GM23338 (cell line): Measurements from ENCODE around the gene DYRK3. TPM values are rescaled to one million over a fixed set of nuclear protein-coding genes. Genes with fewer than 3 reads are reported as not detected.

Experiments
- ATAC-seq: fragments of 200-7000 bp; cut with Tn5 transposase; 3 replicates; pipeline ENCODE4 v1.9.1; 2020
- DNase-seq: peaks from one replicate; pipeline ENCODE4 v3.0.0-alpha.2; 2015; ENCODE audit warnings: low spot score
- H2AFZ ChIP-seq: fragments of 200-600 bp; sonication (generic); 2 replicates; pipeline ENCODE4 v1.8.0; 2016; ENCODE audit warnings: antibody characterized with exemption, mild to moderate bottlenecking, moderate library complexity
- H3F3A ChIP-seq: fragments of 200-600 bp; sonication (generic); replicated peaks from 2 replicates; pipeline ENCODE4 v1.8.0; 2017; ENCODE audit warnings: antibody characterized with exemption, mixed run types, low read depth
- H3K27ac ChIP-seq: fragments of 200-600 bp; sonication (generic); 2 replicates; pipeline ENCODE4 v1.6.1; 2016; ENCODE audit warnings: low read depth
- H3K27me3 ChIP-seq: fragments of 200-600 bp; sonication (generic); 2 replicates; pipeline ENCODE4 v1.8.0; 2016; ENCODE audit warnings: mild to moderate bottlenecking, mixed run types, moderate library complexity; ENCODE audit not compliant: insufficient read depth
- H3K36me3 ChIP-seq: fragments of 200-600 bp; sonication (generic); 2 replicates; pipeline ENCODE4 v1.8.0; 2016; ENCODE audit warnings: mild to moderate bottlenecking; ENCODE audit not compliant: insufficient read depth
- H3K4me1 ChIP-seq: fragments of 200-600 bp; sonication (generic); 2 replicates; pipeline ENCODE4 v1.8.0; 2016; ENCODE audit warnings: mild to moderate bottlenecking, moderate library complexity; ENCODE audit not compliant: insufficient read depth
- H3K4me2 ChIP-seq: fragments of 200-600 bp; sonication (generic); 2 replicates; pipeline ENCODE4 v1.7.1; 2017; ENCODE audit warnings: mixed run types
- H3K4me3 ChIP-seq: fragments of 200-600 bp; sonication (generic); 2 replicates; pipeline ENCODE4 v1.6.1; 2016; ENCODE audit warnings: mixed run types
- H3K79me2 ChIP-seq: fragments of 200-600 bp; sonication (generic); replicated peaks from 2 replicates; pipeline ENCODE4 v1.8.0; 2017; ENCODE audit warnings: mild to moderate bottlenecking; ENCODE audit not compliant: insufficient read depth
- H3K9me2 ChIP-seq: fragments of 200-600 bp; sonication (generic); 2 replicates; pipeline ENCODE4 v1.8.0; 2017; ENCODE audit not compliant: insufficient read depth
- H4K20me1 ChIP-seq: fragments of 200-600 bp; sonication (generic); replicated peaks from 2 replicates; pipeline ENCODE4 v1.8.0; 2017; ENCODE audit warnings: mild to moderate bottlenecking; ENCODE audit not compliant: insufficient read depth
- H3K27ac Mint-ChIP-seq: 2 replicates; pipeline ENCODE4 v1.8.0; 2020; ENCODE audit warnings: inconsistent platforms, mild to moderate bottlenecking, moderate library complexity, mixed read lengths
- H3K27me3 Mint-ChIP-seq: 3 replicates; pipeline ENCODE4 v1.8.0; 2022; ENCODE audit warnings: low read depth, mild to moderate bottlenecking, moderate library complexity, mixed read lengths, inconsistent platforms; ENCODE audit not compliant: insufficient read depth, poor library complexity
- H3K36me3 Mint-ChIP-seq: 3 replicates; pipeline ENCODE4 v1.8.0; 2021; ENCODE audit warnings: low read depth, mild to moderate bottlenecking, inconsistent platforms, moderate library complexity, mixed read lengths
- H3K4me1 Mint-ChIP-seq: 3 replicates; pipeline ENCODE4 v1.8.0; 2020; ENCODE audit warnings: mild to moderate bottlenecking, inconsistent platforms, mixed read lengths
- H3K4me3 Mint-ChIP-seq: 3 replicates; pipeline ENCODE4 v1.8.0; 2021; ENCODE audit warnings: moderate library complexity, mild to moderate bottlenecking, inconsistent platforms, mixed read lengths
- H3K9me3 Mint-ChIP-seq: 3 replicates; pipeline ENCODE4 v1.8.0; 2020; ENCODE audit warnings: moderate library complexity, mild to moderate bottlenecking, inconsistent platforms, mixed read lengths
- CREB1 ChIP-seq: fragments of 250-450 bp; sonication (Bioruptor Pico); IDR thresholded peaks from 2 replicates; pipeline ENCODE4 v1.5.0; 2020; ENCODE audit warnings: low read depth, mild to moderate bottlenecking, moderate library complexity
- CTCF ChIP-seq, 2 experiments: fragments of 200-600 bp in 1 of 2; sonication (generic) in 1 of 2; conservative IDR thresholded peaks; 2 replicates each; pipeline versions ENCODE4 v1.5.1 to v1.6.1; 2016 to 2017; ENCODE audit warnings: antibody characterized with exemption in 2 of 2, low read depth in 2 of 2, mild to moderate bottlenecking in 2 of 2, moderate library complexity in 1 of 2
- EZH2 ChIP-seq: fragments of 200-600 bp; sonication (generic); IDR thresholded peaks from one replicate; pipeline ENCODE4 v1.8.0; 2017; ENCODE audit warnings: antibody characterized with exemption, mild to moderate bottlenecking, low read depth; ENCODE audit not compliant: unreplicated experiment
- EZH2phosphoT487 ChIP-seq: fragments of 200-600 bp; sonication (generic); IDR thresholded peaks from one replicate; pipeline ENCODE4 v1.8.1; 2018; ENCODE audit warnings: antibody characterized with exemption; ENCODE audit not compliant: unreplicated experiment
- JUNB ChIP-seq: IDR thresholded peaks from one replicate; pipeline ENCODE4 v1.6.1; 2016; ENCODE audit warnings: antibody characterized with exemption; ENCODE audit not compliant: unreplicated experiment
- NANOG ChIP-seq: IDR thresholded peaks from 2 replicates; pipeline ENCODE4 v1.6.1; 2016; ENCODE audit warnings: antibody characterized with exemption, borderline replicate concordance
- POLR2AphosphoS5 ChIP-seq: IDR thresholded peaks from 2 replicates; pipeline ENCODE4 v1.6.1; 2016; ENCODE audit warnings: antibody characterized with exemption, low read depth
- STAT1 ChIP-seq: IDR thresholded peaks from one replicate; pipeline ENCODE4 v1.6.1; 2016; ENCODE audit warnings: antibody characterized with exemption; ENCODE audit not compliant: unreplicated experiment
- ZNF114 ChIP-seq: fragments of 250-450 bp; sonication (Bioruptor Pico); IDR thresholded peaks from 2 replicates; pipeline ENCODE4 v1.5.0; 2020; ENCODE audit warnings: mild to moderate bottlenecking, moderate library complexity
- ZNF331 ChIP-seq: fragments of 250-450 bp; sonication (Bioruptor Pico); IDR thresholded peaks from 2 replicates; pipeline ENCODE4 v1.5.0; 2020; ENCODE audit warnings: low read depth, mild to moderate bottlenecking, moderate library complexity
- polyA plus RNA-seq: library from polyadenylated mRNA; unstranded; fragments of >200 nt; fragmentation: Nextera tagmentation; extraction: Ambion mirVana; gene quantifications from 2 replicates; pipeline ENCODE4 v1.2.1, GENCODE V29; 2016
- total RNA-seq: library from RNA; depleted of rRNA; stranded (reverse); fragments of >200 nt; shearing (Covaris generic); gene quantifications from 2 replicates; pipeline ENCODE4 v1.2.3, GENCODE V29; 2014
- TF ChIP-seq, protein P1 (sequence below): IDR thresholded peaks from one replicate; pipeline ENCODE4 v1.6.1; 2018; ENCODE audit warnings: antibody characterized with exemption; ENCODE audit not compliant: unreplicated experiment
- TF ChIP-seq, protein P2 (sequence below): fragments of 250-450 bp; sonication (Bioruptor Pico); IDR thresholded peaks from 2 replicates; pipeline ENCODE4 v1.5.0; 2020; ENCODE audit warnings: mild to moderate bottlenecking, moderate library complexity

Gene DYRK3
- total and polyA plus RNA-seq, 2 experiments from 2014 or later = 2.9 to 9.5 TPM

DNA sequence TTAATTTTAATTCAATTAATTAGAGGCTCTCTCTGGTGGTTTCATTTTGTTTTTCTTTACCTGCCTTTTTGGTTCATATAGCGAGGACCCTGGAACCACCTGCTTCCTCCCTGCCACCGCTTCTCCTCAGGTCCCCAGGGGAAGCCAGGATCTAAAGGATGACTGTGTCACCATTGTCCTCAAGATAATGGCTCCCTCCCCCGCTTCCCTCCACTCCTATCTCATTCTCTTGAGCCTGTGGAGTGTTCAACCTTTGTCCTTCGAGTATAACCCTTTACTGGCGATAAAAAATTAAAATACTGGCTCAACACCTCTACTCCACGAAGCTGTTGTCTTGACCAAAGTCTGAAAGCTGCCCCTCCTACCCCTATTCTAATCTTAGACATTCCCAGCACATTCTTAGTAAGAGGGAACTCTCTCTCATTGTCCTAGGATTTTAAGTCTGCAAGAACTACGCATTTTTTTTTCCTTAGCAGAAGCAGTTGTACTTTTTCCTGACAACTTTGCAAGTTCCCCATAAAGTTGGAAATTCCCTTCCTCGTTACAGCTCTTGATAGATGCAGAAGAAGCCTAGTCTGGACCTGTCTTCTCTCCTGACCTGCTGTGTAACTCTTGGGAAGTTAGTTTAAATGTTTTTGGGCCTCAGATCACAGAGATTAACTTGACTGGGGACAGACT, 36.8 kb downstream of the DYRK3 start (continued):
- TF ChIP-seq, protein P1, sequence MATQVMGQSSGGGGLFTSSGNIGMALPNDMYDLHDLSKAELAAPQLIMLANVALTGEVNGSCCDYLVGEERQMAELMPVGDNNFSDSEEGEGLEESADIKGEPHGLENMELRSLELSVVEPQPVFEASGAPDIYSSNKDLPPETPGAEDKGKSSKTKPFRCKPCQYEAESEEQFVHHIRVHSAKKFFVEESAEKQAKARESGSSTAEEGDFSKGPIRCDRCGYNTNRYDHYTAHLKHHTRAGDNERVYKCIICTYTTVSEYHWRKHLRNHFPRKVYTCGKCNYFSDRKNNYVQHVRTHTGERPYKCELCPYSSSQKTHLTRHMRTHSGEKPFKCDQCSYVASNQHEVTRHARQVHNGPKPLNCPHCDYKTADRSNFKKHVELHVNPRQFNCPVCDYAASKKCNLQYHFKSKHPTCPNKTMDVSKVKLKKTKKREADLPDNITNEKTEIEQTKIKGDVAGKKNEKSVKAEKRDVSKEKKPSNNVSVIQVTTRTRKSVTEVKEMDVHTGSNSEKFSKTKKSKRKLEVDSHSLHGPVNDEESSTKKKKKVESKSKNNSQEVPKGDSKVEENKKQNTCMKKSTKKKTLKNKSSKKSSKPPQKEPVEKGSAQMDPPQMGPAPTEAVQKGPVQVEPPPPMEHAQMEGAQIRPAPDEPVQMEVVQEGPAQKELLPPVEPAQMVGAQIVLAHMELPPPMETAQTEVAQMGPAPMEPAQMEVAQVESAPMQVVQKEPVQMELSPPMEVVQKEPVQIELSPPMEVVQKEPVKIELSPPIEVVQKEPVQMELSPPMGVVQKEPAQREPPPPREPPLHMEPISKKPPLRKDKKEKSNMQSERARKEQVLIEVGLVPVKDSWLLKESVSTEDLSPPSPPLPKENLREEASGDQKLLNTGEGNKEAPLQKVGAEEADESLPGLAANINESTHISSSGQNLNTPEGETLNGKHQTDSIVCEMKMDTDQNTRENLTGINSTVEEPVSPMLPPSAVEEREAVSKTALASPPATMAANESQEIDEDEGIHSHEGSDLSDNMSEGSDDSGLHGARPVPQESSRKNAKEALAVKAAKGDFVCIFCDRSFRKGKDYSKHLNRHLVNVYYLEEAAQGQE = no peak

DNA sequence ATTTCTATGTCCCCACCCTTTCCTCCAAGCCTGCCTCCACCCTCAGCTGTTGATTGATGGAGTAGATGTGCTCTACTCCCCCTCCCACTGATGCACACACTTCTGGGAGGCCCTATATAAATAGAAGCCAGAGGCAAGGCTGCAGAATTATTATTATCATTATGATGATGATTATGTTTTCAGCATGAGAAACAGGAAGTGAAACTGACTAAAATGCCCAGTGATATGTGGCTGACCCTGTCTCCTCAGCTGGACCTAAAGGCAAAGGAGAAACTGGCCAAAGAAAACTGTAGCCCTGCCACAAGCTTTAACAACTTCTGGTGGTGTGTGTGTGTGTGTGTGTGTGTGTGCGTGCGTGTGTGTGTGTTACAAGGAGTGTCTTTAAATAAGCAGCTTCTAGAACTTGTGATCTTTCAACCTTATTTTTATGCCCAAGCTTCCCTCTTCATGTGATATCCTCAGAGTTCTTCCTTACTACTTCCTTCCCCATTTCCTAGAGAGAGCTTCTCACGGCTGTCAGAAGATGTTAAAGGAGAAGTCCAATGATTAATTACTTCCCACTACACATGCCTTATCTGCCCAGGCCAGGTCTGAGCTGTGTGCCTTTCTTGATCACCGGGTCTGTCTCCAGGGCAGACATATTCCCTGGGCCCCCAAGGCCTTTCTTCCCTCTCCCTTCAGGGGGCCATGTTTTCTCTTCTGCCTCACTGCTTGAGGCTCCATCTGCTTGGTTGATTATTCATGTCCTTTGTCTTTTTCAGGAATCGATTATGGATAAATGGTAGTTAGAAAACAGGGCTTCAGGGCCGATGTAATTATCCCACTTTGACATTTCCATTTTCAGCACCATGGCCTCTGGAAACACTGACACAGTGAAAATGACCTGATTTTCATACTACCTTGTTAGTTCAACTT, 37.8 kb downstream of the DYRK3 start:
- Histone ChIP-seq H3K9me2 (no peaks in the 10 kb centered on the region), H3K27me3 (no peaks in the 10 kb centered on the region; the same call in 1 of the 2 replicates), H3K79me2 (no peaks in the 10 kb centered on the region), H3K36me3 (no peaks in the 10 kb centered on the region), H3F3A (no peaks in the 10 kb centered on the region), H3K4me3 (no peak overlapping the region), H3K4me2 (no peak overlapping the region), H3K27ac (no peak overlapping the region), H3K4me1 (peaks cover 28% of the 10 kb centered on the region), H2AFZ (no peak overlapping the region; the same call in 1 of the 2 replicates), H4K20me1 (no peaks in the 10 kb centered on the region)
- DNase-seq (no peak), ATAC-seq (peak; percentile 75)
- Mint-ChIP-seq H3K4me3 (no peak overlapping the region), H3K36me3 (no peaks in the 10 kb centered on the region), H3K27ac (no peak overlapping the region), H3K27me3 (peaks cover 4% of the 10 kb centered on the region), H3K9me3 (no peaks in the 10 kb centered on the region), H3K4me1 (peaks cover 6% of the 10 kb centered on the region; the same call in 2 of the 3 replicates)
- no peak for TF ChIP-seq NANOG
- no peak for TF ChIP-seq EZH2phosphoT487
- TF ChIP-seq POLR2AphosphoS5 = no peak
- TF ChIP-seq ZNF331 = no peak
- TF ChIP-seq CTCF (conservative IDR thresholded peaks at IDR 0.05; ENCODE audit: low read depth in 2 of 2) = no peak
- TF ChIP-seq, protein P2, sequence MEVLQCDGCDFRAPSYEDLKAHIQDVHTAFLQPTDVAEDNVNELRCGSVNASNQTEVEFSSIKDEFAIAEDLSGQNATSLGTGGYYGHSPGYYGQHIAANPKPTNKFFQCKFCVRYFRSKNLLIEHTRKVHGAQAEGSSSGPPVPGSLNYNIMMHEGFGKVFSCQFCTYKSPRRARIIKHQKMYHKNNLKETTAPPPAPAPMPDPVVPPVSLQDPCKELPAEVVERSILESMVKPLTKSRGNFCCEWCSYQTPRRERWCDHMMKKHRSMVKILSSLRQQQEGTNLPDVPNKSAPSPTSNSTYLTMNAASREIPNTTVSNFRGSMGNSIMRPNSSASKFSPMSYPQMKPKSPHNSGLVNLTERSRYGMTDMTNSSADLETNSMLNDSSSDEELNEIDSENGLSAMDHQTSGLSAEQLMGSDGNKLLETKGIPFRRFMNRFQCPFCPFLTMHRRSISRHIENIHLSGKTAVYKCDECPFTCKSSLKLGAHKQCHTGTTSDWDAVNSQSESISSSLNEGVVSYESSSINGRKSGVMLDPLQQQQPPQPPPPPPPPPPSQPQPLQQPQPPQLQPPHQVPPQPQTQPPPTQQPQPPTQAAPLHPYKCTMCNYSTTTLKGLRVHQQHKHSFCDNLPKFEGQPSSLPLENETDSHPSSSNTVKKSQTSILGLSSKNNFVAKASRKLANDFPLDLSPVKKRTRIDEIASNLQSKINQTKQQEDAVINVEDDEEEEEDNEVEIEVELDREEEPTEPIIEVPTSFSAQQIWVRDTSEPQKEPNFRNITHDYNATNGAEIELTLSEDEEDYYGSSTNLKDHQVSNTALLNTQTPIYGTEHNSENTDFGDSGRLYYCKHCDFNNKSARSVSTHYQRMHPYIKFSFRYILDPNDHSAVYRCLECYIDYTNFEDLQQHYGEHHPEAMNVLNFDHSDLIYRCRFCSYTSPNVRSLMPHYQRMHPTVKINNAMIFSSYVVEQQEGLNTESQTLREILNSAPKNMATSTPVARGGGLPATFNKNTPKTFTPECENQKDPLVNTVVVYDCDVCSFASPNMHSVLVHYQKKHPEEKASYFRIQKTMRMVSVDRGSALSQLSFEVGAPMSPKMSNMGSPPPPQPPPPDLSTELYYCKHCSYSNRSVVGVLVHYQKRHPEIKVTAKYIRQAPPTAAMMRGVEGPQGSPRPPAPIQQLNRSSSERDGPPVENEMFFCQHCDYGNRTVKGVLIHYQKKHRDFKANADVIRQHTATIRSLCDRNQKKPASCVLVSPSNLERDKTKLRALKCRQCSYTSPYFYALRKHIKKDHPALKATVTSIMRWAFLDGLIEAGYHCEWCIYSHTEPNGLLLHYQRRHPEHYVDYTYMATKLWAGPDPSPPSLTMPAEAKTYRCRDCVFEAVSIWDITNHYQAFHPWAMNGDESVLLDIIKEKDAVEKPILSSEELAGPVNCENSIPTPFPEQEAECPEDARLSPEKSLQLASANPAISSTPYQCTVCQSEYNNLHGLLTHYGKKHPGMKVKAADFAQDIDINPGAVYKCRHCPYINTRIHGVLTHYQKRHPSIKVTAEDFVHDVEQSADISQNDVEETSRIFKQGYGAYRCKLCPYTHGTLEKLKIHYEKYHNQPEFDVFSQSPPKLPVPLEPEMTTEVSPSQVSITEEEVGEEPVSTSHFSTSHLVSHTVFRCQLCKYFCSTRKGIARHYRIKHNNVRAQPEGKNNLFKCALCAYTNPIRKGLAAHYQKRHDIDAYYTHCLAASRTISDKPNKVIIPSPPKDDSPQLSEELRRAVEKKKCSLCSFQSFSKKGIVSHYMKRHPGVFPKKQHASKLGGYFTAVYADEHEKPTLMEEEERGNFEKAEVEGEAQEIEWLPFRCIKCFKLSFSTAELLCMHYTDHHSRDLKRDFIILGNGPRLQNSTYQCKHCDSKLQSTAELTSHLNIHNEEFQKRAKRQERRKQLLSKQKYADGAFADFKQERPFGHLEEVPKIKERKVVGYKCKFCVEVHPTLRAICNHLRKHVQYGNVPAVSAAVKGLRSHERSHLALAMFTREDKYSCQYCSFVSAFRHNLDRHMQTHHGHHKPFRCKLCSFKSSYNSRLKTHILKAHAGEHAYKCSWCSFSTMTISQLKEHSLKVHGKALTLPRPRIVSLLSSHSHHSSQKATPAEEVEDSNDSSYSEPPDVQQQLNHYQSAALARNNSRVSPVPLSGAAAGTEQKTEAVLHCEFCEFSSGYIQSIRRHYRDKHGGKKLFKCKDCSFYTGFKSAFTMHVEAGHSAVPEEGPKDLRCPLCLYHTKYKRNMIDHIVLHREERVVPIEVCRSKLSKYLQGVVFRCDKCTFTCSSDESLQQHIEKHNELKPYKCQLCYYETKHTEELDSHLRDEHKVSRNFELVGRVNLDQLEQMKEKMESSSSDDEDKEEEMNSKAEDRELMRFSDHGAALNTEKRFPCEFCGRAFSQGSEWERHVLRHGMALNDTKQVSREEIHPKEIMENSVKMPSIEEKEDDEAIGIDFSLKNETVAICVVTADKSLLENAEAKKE (CRISPR knock-in tag) = no peak
- no peak for TF ChIP-seq JUNB
- TF ChIP-seq STAT1 = no peak
- TF ChIP-seq CREB1 (CRISPR knock-in tag) = no peak
- TF ChIP-seq EZH2 = no peak
- TF ChIP-seq ZNF114 (CRISPR knock-in tag) = no peak
